Measurements from ENCODE around the gene ZNF513.
"Not testable (repeated sequence)": the region's sequence is repeated elsewhere in the genome, so short reads cannot be mapped to it uniquely, and the experiment has no call there.

ZNF513 gene

GRCh38 chr2:27363933-27364332 lies 16.6 kb downstream of the ZNF513 start:
- TF ChIP-seq CTCF (conservative IDR thresholded peaks at IDR 0.05), result no peak
- no peak overlapping the region for H3K27ac ChIP-seq

- TF ChIP-seq CTCF (conservative IDR thresholded peaks at IDR 0.05), result no peak
- H3K27ac ChIP-seq, result no peak overlapping the region
Measured at GRCh38 chr2:27362678-27363420, 17.7 kb downstream of the ZNF513 start.

GRCh38 chr2:27356382-27357181 lies 24.0 kb downstream of the ZNF513 start, which contains the start of gene GTF3C2:
Gene GTF3C2 (minus strand): TSS chr2:27356764. CDS start chr2:27343554, 13,210 bp downstream.
- TF ChIP-seq CTCF (conservative IDR thresholded peaks at IDR 0.05), result no peak
- H3K27ac ChIP-seq, result peak within 1 kb of the TSS; percentile 95

GRCh38 chr2:27356056-27356381 lies 24.5 kb downstream of the ZNF513 start:
- no peak for TF ChIP-seq CTCF (conservative IDR thresholded peaks at IDR 0.05)
- H3K27ac ChIP-seq, result peak overlapping the region; percentile 95

- TF ChIP-seq CTCF (conservative IDR thresholded peaks at IDR 0.05), result no peak
- no peak overlapping the region for H3K27ac ChIP-seq
Measured at GRCh38 chr2:27354597-27354927, 26.0 kb downstream of the ZNF513 start.

GRCh38 chr2:27353762-27354596 lies 26.6 kb downstream of the ZNF513 start:
- no peak for TF ChIP-seq CTCF (conservative IDR thresholded peaks at IDR 0.05)
- no peak overlapping the region for H3K27ac ChIP-seq

- not testable (repeated sequence) for H3K27ac ChIP-seq
Measured at GRCh38 chr2:27353386-27353761, 27.2 kb downstream of the ZNF513 start.
